Activated T-cell treated with anti-CD3 and anti-CD28 coated beads, Interleukin-2, amount 50 U/mL, for 4 hours (primary cell): ENCODE data around the gene PAM. TPM values are rescaled to one million over a fixed set of nuclear protein-coding genes. Genes with fewer than 3 reads are reported as not detected.

Experiments used
- ATAC-seq, 2 donors: fragments of 200-7000 bp; cut with Tn5 transposase; one replicate each; pipeline ENCODE4 v1.10.0; 2021
- DNase-seq: peaks from one replicate; pipeline ENCODE4 v3.0.0-alpha.2; 2020
- H3K27me3 Mint-ChIP-seq: one replicate; pipeline ENCODE4 v1.8.0; 2021; ENCODE audit warnings: low read depth, mixed read lengths
- H3K36me3 Mint-ChIP-seq: one replicate; pipeline ENCODE4 v1.8.0; 2022; ENCODE audit warnings: mixed read lengths; ENCODE audit not compliant: insufficient read depth
- H3K4me1 Mint-ChIP-seq: one replicate; pipeline ENCODE4 v1.8.0; 2021; ENCODE audit warnings: low read depth, mixed read lengths
- H3K4me3 Mint-ChIP-seq: one replicate; pipeline ENCODE4 v1.8.0; 2021; ENCODE audit warnings: mild to moderate bottlenecking, moderate library complexity, mixed read lengths
- H3K9me3 Mint-ChIP-seq: one replicate; pipeline ENCODE4 v1.8.0; 2021; ENCODE audit warnings: mixed read lengths
- total RNA-seq, 3 donors: library from RNA; stranded (reverse); gene quantifications; one replicate each; pipeline ENCODE4 v1.2.1, GENCODE V29; 2021

The PAM gene
- total RNA-seq, 3 donors from 2014 or later, result 50.9 to 56.2 (median 55.7) TPM

DNA sequence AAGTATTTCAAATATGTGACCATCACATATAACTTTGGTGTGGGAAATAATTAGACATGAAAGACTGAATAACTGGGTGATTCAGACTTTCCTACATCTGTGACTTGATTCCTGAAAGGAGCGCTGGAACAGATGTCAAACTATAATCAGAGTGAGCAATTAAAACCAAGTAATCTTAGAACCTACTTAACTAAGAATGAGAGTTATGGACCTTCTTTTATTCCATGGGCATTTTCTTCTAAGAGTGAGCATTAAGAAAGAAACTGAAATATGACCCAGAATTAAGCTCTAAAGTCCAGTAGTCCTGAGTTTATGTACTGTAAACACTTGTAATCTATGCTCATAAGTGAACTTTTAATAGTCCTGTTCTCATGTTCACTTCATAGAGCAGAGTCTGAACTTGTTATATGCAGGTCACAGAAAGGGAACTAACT lies 68.4 kb downstream of the PAM start:
- DNase-seq (no peak), ATAC-seq (no peak)
- H3K27me3 Mint-ChIP-seq, result no peaks in the 10 kb centered on the region
- no peaks in the 10 kb centered on the region for H3K9me3 Mint-ChIP-seq
- peaks cover 9% of the 10 kb centered on the region for H3K4me1 Mint-ChIP-seq
- H3K36me3 Mint-ChIP-seq, result no peaks in the 10 kb centered on the region
- no peak overlapping the region for H3K4me3 Mint-ChIP-seq

DNA sequence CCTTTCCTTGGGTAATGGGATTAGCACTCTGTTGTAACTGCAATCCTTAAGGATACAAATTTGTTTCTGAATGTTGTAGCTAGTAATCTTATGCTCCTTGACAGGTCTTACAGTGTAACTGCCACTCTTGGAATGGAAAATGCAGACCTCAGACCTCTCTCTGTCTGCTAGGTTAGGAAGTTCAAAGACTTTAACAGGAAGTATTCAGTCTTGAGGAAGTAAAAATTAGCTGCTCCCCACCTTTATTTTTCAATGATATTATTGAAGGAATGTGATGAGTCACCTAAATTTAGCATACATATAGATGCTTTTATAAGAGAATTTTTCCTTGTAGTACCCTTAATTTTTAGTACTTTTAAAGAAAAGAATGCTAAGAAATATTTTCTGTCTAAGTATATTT lies 71.5 kb downstream of the PAM start:
- Mint-ChIP-seq H3K9me3 (no peaks in the 10 kb centered on the region), H3K36me3 (peaks cover 3% of the 10 kb centered on the region), H3K27me3 (no peaks in the 10 kb centered on the region), H3K4me3 (no peak overlapping the region), H3K4me1 (peaks cover 9% of the 10 kb centered on the region)
- DNase-seq (no peak), ATAC-seq (no peak)

DNA sequence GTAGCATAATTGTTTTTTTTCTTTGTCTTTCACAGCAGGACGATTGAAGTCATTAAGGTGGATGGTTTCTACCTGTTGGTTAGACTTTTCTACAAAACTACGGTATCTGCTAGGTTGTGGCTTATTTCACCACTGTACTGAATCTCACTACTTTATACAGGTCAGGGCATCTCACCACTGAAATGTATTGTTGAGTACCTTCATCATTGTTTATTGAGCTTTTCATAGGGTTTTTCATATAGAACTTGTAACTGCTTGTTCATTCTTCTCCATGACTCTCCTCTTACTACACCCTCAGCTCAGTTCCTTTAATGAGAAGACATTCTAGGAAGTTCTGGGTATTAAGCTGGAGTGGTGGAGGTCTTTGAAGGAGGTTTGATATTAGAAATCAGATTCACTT lies 75.1 kb downstream of the PAM start:
- H3K4me1 Mint-ChIP-seq, result peaks cover 12% of the 10 kb centered on the region
- no peaks in the 10 kb centered on the region for H3K27me3 Mint-ChIP-seq
- ATAC-seq, result no peak
- DNase-seq, result no peak
- peaks cover 3% of the 10 kb centered on the region for H3K36me3 Mint-ChIP-seq
- H3K9me3 Mint-ChIP-seq, result no peaks in the 10 kb centered on the region
- H3K4me3 Mint-ChIP-seq, result no peak overlapping the region

DNA sequence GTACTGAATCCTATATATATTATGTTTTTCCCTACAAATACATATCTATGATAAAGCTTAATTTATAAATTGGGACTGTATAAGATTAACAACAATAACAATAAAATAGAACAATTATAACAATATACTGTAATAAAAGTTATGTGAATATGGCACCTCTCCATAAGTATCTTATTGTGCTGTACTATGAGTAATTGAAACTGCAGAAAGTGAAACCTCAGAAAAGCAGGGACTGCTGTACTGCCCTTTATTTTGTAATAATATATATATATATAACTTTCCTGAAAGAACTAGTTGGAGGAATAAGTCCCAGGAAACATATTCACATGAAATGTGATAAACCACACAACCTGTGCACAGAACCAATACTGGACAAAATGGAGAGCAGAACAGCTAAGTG lies 77.3 kb downstream of the PAM start:
- peaks cover 20% of the 10 kb centered on the region for H3K4me1 Mint-ChIP-seq
- DNase-seq (no peak), ATAC-seq (no peak)
- peaks cover 7% of the 10 kb centered on the region for H3K36me3 Mint-ChIP-seq
- no peaks in the 10 kb centered on the region for H3K27me3 Mint-ChIP-seq
- no peaks in the 10 kb centered on the region for H3K9me3 Mint-ChIP-seq
- H3K4me3 Mint-ChIP-seq, result no peak overlapping the region

DNA sequence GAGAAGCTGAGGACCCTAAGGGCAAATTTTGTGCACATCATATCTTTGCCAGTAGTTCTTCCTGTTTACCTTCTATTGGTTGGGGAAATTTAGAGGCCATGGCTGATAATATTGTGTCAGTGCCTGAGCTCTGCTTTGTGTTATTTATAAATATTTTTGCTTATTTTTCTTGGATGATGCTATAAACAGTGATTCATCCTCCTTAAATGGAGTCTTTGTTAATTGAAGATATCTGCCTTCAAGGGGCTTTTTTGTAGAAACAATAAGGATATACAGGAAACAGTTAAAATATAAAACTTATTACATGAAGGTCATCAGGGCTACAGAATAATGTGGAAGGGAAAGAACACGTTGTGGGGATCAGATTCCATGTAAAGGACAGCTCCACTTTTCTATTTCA lies 78.0 kb downstream of the PAM start:
- ATAC-seq (no peak), DNase-seq (no peak)
- Mint-ChIP-seq H3K4me1 (peaks cover 20% of the 10 kb centered on the region), H3K9me3 (no peaks in the 10 kb centered on the region), H3K27me3 (no peaks in the 10 kb centered on the region), H3K4me3 (no peak overlapping the region), H3K36me3 (peaks cover 7% of the 10 kb centered on the region)

DNA sequence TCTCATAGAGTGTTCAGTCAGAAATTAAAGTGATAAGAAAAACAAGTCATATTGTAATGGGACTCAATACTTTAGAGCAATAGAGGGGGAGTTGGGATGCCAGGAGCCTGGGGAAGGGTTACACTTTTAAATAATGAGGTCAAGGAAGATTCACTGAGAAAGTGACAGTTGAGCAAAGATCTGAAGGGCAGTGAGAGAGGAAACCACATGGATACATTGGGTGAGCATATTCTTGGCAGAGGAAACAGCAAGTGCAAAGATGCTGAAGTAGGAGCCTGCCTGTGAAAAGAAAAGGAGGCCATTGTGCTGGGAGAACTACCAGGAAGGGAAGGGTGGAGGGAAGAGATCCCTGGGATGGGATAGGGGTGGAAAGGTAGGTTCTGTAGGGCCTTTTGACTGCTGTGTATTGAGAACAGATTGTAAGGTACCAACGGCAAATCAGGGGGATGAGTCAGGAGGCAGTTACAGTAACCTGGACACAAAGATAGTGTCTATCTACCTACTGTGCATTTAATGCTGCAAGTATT lies 79.4 kb downstream of the PAM start:
- ATAC-seq, result no peak
- H3K9me3 Mint-ChIP-seq, result no peaks in the 10 kb centered on the region

DNA sequence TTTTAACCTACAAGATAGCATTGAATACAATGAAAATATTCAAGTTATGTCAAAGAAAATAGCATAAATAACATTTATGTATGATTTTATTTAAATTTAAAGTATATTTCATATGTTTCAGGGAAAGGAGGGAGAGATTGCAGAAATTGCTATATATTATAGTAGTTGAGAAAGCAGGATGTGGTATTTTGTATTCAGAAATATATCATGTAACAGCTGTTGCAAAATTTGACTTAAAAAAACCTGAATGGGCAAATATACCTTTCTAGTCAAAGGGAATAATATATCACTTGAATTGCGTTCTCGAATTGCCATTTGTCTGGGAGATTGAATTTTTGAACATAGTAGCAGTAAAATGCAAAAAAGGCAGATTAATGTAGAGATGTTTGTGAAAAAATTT lies 80.6 kb downstream of the PAM start:
- peaks cover 4% of the 10 kb centered on the region for H3K36me3 Mint-ChIP-seq
- H3K4me3 Mint-ChIP-seq, result no peak overlapping the region
- ATAC-seq (no peak), DNase-seq (no peak)
- H3K4me1 Mint-ChIP-seq, result peaks cover 20% of the 10 kb centered on the region
- H3K27me3 Mint-ChIP-seq, result no peaks in the 10 kb centered on the region
- H3K9me3 Mint-ChIP-seq, result no peaks in the 10 kb centered on the region

More for the DNA sequence above, 79.4 kb downstream of the PAM start:
- Mint-ChIP-seq H3K36me3 (peaks cover 7% of the 10 kb centered on the region), H3K4me1 (peaks cover 20% of the 10 kb centered on the region), H3K27me3 (no peaks in the 10 kb centered on the region), H3K4me3 (no peak overlapping the region)
- no peak for DNase-seq

DNA sequence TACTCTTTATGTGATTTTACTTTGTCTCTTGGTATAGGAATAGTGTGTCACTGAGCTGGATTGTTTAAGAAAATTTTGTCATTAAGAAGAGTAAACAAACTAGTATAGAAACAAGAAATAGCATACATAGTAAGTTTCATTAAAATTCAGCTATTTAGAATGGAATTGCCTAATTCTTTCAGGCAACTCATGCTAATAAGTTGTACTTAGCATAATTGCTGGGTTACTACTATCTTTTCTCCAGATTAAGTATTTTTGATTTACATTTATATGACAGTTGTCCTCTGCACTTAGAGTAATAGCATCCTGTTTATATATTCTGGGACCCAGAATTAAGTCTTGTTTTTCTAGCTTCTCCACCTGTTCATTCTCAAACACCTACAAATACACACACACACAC lies 85.9 kb downstream of the PAM start:
- DNase-seq, result no peak
- Mint-ChIP-seq H3K4me1 (peaks cover 10% of the 10 kb centered on the region), H3K27me3 (no peaks in the 10 kb centered on the region), H3K9me3 (no peaks in the 10 kb centered on the region), H3K4me3 (no peak overlapping the region), H3K36me3 (peaks cover 5% of the 10 kb centered on the region)
- ATAC-seq, result no peak

DNA sequence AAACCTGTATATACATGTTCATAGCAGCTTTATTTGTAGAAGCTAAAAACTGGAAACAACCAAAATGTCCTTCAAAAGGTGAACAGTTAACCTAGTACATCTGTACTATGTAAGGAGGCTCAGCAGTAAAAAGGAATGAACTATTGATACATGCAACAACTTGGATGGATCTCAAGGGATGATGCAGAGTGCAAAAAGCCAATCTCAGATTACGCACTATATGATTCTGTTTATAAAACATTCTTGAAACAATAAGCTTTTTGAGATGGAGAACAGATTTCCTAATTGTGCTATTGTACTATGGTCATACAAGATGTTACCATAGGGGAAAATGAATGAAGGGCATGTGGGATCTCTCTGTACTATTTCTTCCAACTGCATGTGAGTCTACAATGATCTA lies 88.9 kb downstream of the PAM start:
- Mint-ChIP-seq H3K9me3 (peaks cover 3% of the 10 kb centered on the region), H3K27me3 (no peaks in the 10 kb centered on the region), H3K36me3 (peaks cover 15% of the 10 kb centered on the region), H3K4me1 (no peaks in the 10 kb centered on the region), H3K4me3 (no peak overlapping the region)
- DNase-seq, result no peak
- no peak for ATAC-seq

DNA sequence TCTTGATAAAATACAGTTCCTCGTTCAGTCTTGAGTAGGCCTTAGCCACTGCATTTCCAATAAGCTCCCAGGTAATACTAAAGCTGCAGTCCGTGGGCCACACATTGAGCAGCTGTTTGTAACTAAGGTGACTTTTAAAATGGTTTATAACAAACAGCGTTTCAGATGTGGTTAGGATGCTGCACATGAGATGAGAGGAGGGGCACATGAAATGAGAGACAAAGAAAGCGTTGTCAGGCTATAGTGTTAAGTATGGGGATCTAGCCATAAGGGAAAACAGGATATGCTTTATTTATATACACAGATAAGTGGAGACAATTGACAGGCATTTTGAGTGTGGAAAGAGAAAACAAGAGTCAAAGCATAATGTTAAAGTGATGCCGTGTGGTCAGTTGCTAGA lies 89.9 kb downstream of the PAM start:
- H3K9me3 Mint-ChIP-seq, result peaks cover 3% of the 10 kb centered on the region
- no peaks in the 10 kb centered on the region for H3K4me1 Mint-ChIP-seq
- no peaks in the 10 kb centered on the region for H3K27me3 Mint-ChIP-seq
- H3K4me3 Mint-ChIP-seq, result no peak overlapping the region
- ATAC-seq (no peak), DNase-seq (no peak)
- H3K36me3 Mint-ChIP-seq, result peaks cover 15% of the 10 kb centered on the region

DNA sequence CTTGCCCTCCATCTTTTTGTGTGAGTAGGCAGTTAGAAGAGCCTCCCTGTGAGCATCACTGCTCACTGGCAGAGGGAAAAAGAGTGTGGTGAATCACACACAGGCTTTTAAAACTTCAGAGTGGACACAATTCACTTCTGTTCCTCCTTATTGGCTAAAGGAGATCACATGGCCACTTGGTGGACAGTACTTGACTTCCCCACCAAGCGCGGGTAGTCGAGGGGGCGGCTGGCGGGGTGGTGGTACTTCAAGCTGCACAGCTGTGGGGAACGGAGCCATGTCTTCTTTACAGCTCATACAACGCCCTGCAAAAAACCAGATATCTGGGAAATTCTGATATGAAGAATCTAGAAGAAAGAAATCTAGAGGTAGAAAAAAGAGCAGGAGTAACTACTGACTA lies 95.4 kb downstream of the PAM start:
- DNase-seq (no peak), ATAC-seq (no peak)
- H3K27me3 Mint-ChIP-seq, result no peaks in the 10 kb centered on the region
- H3K4me3 Mint-ChIP-seq, result no peak overlapping the region
- peaks cover 12% of the 10 kb centered on the region for H3K4me1 Mint-ChIP-seq
- peaks cover 3% of the 10 kb centered on the region for H3K9me3 Mint-ChIP-seq
- H3K36me3 Mint-ChIP-seq, result peaks cover 17% of the 10 kb centered on the region

DNA sequence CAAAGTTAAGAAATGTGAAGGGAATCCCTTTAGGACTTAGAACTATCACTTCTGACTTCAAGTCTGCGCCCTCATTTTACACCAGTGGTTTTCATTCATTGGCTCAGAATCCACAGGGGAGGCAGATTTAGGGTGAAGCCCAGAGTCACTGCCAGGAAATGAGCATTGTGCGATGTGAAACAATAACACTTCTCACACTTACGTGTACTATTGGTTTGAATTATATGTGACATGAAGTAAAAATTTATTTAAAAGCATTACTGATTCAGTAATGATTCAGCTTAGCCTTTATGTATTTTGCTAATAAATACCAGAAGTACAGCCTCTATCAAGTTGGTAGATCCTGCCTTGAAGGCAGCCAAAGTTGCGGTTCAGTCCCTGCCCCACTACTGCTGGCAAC lies 98.6 kb downstream of the PAM start:
- H3K4me3 Mint-ChIP-seq, result no peak overlapping the region
- H3K27me3 Mint-ChIP-seq, result no peaks in the 10 kb centered on the region
- DNase-seq (no peak), ATAC-seq (peak; percentile 43 to 87)
- H3K4me1 Mint-ChIP-seq, result peaks cover 18% of the 10 kb centered on the region
- peaks cover 4% of the 10 kb centered on the region for H3K36me3 Mint-ChIP-seq
- peaks cover 3% of the 10 kb centered on the region for H3K9me3 Mint-ChIP-seq

DNA sequence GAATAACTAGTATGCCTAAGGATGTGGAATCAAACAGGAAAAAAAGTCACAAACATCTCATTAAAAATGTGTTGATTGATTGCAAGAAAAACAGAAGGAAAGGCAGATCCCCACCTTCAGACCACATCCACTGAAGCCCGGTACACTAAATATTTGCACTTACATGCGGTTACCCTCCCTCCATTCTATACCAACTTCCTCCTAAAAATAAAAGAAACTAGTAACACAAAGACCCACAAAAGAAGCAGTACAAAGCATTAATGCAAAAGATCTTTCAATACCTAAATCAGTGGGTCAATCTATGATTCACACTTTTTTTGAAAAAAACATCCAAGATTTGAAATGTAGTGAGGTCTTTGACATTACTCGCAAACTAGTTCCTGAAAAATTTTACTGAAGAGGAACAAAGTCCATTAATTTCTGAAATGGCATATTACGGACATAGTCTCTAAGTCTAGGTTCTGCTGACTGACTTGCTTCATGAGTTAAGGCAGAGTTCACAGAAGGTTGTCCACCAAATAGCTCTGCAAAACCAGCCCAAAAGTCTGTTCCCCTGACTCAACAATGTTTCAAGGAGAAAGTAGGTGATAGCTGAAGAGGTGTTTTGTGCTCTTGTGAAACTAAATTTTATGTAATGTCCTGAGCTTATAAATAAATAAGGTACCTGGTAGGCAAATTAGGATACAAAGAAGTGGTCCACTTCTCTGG lies 100.7 kb downstream of the PAM start:
- H3K9me3 Mint-ChIP-seq, result peaks cover 3% of the 10 kb centered on the region
- no peak for DNase-seq
- ATAC-seq, result no peak
- H3K4me1 Mint-ChIP-seq, result peaks cover 18% of the 10 kb centered on the region
- H3K36me3 Mint-ChIP-seq, result no peaks in the 10 kb centered on the region
- no peaks in the 10 kb centered on the region for H3K27me3 Mint-ChIP-seq
- H3K4me3 Mint-ChIP-seq, result no peak overlapping the region

DNA sequence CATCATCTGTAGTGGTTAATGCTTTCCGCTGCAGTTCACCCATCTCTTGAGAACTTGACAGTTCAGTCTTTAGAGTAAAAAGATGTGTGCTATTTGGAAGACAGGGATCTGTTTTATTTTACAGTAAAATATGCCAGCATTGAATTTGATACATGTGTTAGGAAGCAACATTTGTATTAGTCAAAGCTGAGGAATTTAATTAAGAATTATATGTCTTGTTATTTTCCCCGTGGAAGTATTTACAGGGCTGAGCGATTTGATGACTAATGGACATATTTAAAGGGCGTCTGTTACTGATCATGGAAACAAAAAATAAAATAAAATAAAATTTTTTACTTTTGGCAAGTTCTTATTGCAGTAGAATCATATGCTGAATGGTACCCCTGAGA lies 101.3 kb downstream of the PAM start:
- Mint-ChIP-seq H3K4me1 (peaks cover 18% of the 10 kb centered on the region), H3K27me3 (no peaks in the 10 kb centered on the region), H3K4me3 (no peak overlapping the region), H3K9me3 (peaks cover 3% of the 10 kb centered on the region), H3K36me3 (no peaks in the 10 kb centered on the region)
- no peak for ATAC-seq
- no peak for DNase-seq

DNA sequence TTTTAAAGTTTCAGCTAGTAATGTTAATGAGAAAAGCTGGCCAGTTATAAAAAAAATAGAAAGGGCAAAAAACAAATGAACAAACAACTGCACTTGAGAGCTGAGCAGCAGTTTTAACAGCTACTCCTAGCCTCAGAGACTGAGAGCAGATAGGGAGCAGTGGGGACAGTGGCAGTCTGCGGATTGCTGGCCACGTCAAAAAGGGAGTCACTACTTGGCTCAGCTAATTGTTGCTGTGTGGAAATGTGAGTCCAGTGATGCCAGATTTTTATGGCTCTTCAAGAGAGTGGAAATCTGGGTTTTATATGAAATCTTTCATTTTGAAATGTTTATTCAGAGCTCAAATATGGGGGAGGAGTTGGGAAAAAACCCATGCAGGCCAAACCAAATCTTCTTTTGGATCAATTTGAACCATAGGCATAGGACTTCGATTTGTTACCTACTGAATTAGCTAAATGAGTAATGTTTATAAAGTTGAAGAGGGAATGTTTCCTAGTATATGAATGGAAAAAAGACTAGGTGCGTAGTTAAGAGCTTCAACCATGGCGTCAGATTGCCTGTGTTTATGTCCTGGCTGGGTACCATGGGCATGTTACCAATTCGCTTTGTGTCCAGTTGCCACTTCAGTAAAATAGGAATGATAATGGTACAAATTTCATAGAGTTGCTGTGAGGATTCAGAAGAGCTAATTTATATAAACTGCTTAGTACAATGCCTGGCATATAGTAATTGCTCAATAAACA lies 102.1 kb downstream of the PAM start:
- DNase-seq (no peak), ATAC-seq (no peak)
- H3K36me3 Mint-ChIP-seq, result no peaks in the 10 kb centered on the region
- peaks cover 3% of the 10 kb centered on the region for H3K9me3 Mint-ChIP-seq
- peaks cover 18% of the 10 kb centered on the region for H3K4me1 Mint-ChIP-seq
- no peak overlapping the region for H3K4me3 Mint-ChIP-seq
- H3K27me3 Mint-ChIP-seq, result no peaks in the 10 kb centered on the region
